Stimulated activated CD8-positive, alpha-beta memory T cell treated with anti-CD3 and anti-CD28 coated beads, Interleukin-4, amount 100 ng/mL, for 24 hours (primary cell): Measurements from ENCODE around the gene B3GLCT.

Experiments
- DNase-seq: peaks from one replicate; pipeline ENCODE4 v3.0.0-alpha.2; 2020; ENCODE audit warnings: low read depth

Gene B3GLCT

DNA sequence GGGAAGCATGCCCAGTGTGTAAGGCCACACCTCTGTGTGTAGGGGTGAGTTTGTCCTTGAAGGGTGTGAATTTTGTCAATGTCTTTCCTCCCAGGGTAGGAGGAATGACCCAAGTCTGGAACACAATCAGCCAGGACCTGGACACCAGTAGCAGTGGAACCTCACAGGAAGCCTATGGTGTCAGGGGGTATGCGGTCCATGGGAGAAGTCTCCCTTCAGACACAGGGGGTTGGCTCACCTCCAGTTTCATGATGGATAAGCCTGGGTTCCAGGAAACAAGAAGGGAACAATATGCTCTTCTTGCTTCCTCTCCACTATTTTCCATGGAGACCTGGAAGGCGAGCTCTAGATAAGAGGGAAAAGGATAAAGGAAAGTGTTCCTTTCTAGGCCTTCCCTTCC is 23.9 kb downstream of the B3GLCT start:
- DNase-seq: no peak

DNA sequence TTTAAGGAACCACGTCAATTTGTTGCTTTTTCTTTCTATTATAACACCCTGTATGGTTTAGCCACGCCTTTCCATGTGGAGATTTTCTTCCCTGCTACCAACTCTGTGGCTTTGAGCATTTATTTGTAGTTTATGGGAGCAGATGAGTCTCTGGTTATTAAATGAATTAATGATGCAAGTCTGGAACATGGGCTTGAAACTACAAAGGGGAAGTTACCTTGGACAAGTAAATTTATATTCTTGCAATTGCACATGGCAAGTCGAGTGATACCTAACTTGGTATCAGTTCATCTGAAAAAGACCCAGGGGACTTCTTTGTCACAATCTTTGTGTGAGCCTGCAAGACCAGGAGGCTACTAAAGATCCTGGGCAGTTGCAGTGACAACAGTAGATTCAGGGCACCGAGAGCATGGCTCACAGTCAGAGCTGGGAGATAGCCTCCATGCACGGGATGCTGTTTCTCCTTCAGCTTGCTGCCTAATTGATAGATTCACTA is 24.4 kb downstream of the B3GLCT start:
- DNase-seq: no peak

DNA sequence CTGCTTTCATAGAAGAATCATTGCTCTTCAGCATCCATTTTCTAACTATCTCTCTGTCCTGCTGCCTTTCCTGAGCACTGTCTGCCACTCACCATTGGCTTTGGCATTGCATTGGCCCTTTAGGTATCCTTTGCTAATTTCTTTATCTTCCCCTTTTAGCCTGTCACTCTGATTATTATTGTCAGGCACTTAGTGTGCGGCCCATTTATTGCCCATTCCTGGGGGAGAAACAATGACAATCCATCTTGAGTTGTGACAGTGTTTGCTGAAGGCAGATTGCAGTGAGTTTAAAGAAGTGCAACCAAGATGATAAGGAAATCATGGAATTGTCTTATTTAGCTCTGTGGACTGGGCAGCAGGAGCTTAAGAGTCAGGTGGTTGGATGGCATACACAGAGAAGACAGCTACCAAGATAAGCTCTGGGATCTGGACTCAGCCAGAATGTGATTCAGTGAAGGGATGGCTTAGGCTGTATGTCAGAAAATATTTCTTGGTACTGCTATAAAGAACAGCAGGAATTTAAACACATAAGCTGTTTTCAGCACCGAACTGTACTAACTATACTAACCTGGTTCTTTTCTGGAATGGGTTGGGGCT is 25.3 kb downstream of the B3GLCT start:
- DNase-seq: no peak

DNA sequence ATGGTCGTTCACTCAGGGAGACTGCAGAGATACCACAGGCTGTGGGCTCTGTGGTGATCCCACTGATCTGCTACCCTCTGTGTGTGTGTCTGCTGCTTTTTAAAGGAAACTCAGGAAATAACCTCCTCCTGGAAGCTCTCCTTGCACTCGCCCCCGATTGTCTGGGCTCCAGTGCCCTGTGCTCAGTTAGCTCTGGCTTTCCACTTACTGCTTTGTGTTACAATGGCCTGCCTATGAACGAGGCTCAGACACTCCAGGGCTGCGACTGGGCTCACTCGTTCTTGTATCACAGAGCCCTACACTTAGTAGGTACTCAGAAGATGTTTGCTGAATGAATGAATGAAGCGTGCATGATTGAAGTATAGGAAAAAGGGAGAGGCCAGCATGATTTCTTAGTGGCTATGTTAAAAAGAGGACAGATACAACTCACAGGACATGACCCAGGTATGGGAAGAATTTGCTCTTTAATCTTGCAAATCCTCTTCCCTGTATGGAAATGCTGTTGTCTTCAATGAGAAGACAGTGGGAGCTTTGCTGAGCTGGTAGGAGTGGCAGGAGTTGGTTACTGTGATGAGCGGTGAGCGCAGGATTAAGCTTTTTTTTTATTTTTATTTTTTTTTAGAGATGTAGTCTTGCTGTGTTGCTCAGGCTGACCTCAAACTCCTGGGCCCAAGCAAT is 26.4 kb downstream of the B3GLCT start:
- no peak for DNase-seq

DNA sequence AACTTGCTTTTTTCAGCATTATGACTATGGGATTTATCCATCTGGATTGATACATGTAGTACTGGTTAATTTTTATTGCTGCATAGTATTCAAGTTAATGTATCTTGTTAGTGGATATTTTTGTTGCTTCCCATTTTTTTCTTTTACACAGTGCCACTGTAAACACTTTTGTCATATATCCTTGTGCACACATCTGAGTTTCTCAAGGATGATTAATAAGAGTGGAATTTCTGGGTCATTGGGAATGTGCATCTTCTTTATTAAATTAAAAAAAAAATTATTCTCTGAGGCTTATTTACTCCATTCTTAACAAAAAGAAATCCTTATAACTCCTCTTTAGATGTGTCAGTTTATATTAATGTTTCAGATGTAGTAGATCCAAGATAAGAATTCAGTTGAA is 27.3 kb downstream of the B3GLCT start:
- no peak for DNase-seq

DNA sequence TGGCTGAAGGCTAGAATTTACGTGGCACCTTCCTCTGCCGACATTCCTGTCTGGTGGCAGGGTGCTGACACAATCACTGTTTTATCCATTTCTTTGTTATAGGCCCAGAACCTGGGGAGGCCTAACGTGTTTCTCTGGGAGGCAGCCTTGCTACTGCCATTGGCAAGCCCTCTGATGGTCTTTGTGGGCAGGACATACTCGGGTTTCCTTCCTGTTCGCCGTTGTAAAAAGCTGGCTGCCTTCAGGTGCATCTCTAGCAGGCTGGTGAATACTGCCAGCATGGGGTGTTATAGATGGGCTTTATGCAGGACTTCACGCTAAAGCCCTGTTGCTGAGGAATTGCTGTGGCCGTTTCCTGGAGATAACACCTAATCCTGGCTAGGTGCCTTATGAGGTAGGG is 28.1 kb downstream of the B3GLCT start:
- DNase-seq: no peak

DNA sequence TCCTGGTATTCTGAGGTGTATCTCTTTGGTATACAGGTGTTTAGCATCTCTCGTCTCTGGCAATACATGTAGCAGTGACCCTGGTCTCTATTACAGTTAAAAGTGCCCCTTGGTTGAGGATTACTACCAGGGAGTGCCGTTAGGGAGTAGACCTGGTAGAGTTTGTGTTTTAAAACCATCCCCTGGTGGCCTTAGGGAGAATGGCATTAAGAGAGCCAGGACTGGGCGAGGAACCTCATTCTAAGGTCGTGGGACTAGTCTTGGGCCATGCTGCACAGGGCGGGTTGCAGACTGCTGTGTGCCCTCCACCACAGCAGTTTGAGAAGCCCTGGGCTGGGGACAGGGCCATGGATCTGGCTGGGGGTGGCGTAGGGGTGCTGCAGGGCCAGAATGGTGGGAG is 35.0 kb downstream of the B3GLCT start:
- no peak for DNase-seq

DNA sequence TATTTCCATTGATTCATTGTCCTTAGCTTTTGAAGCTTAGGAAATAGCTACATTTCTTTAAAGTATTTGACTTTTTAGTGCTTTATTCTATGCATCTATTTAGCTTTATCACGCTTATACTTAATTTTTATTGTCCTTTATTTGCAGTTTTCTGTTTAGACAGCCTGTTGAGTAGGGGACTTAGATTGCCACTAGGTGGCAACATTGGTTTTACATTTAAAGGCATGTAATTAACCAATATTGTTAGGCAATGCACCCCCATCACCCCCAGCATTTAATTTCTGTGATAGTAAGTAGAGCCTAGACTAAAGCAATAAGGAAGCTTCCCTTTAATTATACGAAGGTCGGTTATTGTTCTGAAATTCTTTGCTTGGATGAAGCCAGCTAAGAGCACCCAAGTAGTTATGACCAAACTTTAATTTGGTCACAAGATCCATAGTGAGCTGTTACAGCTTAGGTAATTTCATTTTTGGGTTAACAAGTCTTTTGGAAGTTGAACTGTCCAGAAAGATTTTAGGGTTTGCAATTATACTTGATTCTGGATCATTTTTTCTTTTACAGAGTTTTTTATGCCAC is 36.5 kb downstream of the B3GLCT start:
- DNase-seq: no peak

DNA sequence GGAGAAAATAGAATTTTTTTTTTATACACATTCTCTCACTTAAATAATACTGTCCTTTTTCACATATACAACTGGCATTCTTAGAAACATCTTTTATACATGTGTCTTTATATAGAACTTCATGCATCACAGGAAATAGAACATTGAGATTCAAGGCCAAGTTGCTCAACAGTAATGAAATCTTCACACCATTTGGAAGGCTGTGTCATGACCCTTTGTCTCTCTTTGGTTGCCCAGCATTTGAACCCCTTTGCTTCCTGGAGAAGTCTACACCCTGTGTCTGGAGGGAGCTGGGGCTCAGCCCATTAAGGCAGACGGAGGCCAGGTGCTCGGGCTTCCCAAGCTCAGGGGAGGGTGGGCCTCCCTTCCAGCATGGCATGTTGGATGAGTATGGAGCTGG is 41.1 kb downstream of the B3GLCT start:
- no peak for DNase-seq

DNA sequence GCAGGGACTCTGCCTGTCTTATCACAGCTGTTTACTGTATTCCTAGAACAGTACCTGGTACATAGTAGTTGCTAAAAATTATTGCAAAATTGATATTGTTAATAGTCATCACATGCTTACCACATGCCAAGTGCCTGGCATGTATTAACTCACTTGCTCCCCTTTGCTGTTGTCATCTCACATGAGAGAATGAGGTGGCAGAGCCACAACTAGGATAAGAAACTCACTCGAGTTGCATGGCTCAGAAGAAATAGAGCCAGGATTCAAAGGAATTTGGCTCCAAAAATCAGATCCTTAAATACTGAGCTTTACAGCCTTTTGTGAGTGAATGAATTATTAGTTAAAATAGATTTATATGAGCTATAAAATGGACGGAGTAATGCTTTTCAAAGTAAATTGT is 42.6 kb downstream of the B3GLCT start:
- no peak for DNase-seq

DNA sequence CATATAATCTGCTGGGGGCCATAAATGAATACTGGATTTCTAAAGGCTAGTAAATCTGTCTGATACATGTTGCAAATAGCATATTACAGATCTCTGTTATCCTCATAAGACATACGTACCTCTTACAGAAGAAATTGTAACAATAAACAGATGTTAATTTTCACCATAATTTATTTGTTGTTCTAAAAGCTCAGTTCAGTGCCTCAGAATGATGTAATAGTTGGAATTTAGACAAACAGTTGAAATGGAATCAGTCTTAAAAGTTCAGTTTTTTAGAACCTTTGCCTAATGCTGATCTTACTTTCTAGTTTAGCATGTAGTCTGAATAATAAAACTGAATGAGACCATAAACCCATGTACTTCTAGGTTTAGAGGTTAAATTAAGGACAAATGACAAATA is 43.1 kb downstream of the B3GLCT start:
- no peak for DNase-seq

DNA sequence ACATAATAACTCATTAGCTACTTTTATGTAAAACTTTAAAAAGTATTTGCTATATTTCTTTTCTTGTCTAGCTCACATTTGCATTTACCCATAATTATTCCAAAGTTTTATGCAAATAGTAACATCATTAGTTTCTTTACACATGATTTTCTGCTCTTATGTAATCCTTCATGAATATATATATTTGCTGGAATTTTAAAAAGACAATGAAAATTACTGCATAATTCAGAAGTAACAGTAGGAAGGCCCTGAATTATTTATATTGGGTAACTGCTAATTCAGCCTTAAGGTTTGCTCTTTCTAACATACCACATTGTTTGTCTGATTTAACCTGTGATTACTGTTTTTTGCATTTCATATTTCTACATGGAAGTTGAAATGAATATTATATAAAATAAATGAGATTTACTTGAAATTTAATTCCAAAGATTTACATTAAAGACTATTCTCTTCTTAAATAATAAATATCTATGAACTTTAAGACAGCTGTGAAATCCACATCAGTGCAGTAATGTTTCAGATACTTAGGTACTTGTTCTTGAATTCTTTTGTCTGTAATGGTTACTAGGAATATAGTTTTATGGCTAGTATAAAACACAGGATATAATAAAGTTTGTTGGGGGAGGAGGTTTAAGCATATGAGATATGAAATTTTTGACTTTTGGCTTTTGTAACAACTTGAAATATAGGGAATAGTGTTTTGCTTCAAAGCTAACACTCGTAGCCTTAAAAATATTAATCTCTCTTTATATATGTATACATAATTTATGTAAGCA is 46.0 kb downstream of the B3GLCT start:
- DNase-seq: no peak

DNA sequence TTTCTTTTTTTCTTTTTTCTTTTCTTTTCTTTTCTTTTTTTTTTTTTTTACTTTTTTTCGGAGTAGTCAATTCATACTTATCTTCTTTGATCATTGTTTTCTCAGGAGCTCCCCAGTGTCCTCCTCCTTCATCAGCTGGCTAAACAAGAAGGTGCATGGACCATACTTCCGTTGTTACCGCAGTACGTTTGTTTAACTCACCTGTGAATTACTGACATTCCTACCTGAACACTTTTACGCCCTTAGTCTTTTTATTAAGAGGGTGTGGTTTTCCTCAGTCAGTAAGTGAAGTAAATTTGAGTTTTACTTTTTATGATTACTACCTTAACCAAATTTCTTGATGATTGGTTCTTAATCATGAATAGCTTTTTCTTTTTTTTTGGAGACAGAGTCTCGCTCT is 47.1 kb downstream of the B3GLCT start:
- no peak for DNase-seq

DNA sequence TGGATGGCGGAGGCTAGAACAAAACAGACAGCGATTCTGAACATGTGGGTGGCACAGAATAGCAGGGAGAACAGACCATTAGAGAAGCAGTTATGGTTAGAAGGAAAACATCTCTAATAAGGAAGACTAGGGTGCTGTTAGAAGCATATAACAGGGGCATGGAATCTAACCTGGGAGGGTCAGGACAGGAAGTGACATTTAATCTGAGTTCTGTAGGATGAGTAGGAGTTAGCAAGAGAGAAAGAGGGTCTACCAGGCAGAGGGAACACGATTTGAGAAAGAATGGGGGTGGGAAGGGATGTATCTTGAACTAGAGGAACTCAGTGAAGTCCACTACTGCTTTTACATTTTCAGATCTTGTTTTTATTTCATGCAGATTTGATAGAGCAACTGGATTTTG is 48.6 kb downstream of the B3GLCT start:
- DNase-seq: no peak

DNA sequence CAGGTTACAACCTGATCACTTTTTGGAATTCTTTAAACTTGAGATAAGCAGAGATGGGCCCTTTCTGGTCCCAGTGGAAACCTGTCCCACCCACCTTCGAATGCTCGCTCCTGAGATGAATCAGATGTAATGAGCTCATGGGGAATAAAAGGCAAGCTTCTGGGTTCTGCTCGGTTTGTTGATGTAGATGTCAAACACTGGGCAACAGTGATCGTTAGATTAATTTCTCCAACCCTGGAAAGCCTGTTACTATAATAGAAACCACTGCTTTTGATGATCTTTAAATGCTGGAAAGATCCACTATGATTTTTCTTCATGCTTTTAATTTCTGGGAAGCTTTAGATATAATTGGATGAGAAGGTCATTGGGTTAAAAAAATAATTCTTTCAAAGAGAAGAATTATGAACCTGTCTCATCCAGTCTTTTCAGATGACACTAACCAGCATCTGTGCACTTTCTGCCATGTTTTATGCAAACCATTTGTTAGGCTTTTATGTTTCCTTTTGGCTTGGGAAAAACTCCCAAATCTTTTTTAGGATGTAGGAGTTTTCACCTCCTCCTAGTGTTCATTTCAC is 49.3 kb downstream of the B3GLCT start:
- DNase-seq: no peak

DNA sequence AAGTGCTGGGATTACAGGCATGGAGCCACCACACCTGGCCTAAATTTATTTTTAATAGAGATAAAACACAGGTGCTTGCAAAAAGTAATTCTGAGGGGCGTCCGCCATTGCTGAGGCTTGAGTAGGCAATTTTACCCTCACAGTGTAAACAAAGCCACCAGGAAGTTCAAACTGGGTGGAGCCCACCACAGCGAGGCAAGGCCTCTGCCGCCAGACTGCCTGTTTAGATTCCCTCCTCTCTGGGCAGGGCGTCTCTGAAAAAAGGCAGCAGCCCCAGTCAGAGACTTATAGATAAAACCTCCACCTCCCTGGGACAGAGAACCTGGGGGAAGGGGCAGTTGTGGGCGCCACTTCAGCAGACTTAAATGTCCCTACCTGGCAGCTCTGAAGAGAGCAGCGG is 50.7 kb downstream of the B3GLCT start:
- DNase-seq: no peak

DNA sequence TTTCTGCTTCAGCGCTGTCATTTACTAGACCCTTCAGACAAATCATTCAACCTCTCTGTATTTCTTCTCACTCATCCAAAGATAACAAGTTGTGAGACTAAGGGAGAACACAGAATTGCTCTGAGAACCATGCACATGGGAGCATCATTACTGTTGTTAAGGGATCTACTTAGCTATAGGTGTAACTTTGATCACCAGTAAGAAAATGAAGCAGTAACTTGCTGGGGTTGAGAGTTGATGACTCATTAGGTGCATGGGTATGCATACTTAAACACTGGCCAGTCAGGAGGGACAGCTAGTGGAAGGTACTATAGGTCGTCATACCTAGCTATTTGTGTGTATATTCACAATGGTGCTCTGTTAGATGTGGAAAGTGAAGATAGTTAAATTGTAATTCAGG is 61.5 kb downstream of the B3GLCT start:
- DNase-seq: no peak

DNA sequence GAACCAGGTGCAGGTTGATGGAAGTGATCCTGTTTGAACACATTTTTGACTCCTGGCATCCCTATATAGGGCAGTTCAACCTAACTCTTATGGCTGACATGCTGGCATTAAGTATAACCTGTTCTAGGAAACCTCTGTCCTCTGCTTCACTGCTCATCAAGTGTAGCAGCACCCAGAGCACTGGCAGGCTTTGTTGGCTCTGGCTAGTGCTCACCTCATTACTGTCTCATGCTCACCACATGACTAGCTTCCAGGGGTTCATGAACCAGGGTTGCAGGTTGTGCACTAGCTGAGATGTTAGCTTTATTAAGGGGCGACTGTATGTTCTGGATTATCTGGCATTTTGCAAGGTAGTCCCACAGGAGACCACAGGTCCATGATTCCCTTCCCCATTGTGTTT is 63.6 kb downstream of the B3GLCT start:
- DNase-seq: no peak

DNA sequence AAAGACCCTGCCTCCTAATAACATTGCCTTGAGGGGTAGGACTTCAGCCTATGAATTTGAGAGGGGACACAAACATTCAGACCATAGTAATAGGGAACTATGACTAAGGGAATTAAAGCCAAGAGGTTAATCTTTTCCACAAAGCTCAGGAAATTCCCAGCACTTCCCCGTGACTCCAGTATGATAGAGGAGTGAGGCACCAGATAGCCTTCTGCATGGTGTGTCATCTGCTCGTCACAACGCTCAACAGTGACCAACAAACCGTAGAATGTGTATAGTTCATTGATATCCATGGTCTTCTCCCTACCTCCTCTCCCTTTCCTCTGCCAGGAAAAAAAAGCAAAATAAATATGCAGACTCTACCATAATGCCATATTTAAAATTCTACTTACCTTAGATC is 64.4 kb downstream of the B3GLCT start:
- no peak for DNase-seq

DNA sequence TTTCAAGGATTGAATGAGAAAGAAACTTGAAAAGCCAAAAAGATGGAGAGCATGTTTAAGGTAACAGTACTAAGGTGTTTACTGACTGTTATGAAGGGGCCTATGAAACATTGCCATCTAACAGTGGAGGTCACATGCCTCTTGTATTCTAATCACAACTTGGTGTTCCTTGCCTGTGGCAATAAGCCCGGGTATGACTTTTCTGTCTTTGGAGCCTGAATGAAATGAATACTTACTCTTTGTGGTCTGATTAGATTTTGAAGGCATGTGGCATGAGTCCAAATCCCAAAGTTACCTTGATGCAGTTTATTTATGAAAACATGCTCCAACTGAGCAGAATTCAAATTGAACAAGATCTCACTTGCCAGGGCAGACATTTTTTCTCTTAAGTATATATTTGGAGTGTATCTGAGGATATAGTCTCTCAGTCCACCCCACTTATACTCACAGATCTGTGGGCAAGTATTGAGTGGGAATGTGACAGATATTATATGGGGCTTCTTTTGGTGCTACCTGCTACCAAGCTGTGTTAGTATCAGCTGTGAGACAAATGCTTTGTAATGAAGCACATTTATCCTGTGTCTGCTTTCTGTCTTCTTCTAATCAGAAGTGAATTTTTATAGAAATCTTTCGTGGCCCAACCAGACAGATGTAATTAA is 67.5 kb downstream of the B3GLCT start:
- no peak for DNase-seq

DNA sequence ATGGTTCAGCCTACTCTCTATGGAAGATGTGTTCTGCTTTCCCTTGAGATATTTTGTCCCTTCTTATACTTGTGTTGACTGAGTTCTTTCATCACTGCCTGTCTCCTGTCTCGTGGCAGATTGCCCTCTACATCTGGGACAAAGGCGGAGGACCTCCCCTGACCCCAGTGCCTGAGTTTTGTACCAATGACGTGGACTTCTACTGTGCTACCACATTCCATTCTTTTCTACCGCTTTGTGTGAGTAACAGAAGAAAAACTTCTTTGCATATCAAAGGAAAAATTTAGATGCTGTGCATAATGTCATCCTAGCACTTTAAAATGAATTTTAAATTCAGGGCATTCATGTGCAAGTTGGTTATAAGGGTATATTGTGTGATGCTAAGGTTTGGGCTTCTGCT is 74.6 kb downstream of the B3GLCT start:
- no peak for DNase-seq

DNA sequence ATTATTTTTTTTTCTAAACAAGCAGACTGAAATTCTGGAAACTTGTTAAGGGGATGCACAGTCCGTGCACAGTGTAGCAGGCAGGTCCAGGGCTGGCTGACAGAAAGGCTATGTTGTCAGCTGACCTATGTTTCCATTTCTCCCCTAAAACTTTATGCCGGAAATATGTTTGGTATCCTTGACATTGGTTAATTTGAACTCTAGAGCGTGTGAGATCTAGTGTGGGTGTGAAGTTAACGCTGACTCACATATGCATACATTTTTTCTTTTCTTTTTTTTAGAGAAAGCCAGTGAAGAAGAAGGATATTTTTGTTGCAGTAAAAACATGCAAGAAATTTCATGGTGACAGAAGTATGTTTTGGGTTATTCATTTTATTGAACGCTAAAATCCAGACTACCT is 76.6 kb downstream of the B3GLCT start:
- DNase-seq: no peak
